GM23338 (cell line): ENCODE measurements around the gene UNC13D. TPM values are rescaled to one million over a fixed set of nuclear protein-coding genes. Genes with fewer than 3 reads are reported as not detected.

Source experiments
- ATAC-seq: fragments of 200-7000 bp; cut with Tn5 transposase; 3 replicates; pipeline ENCODE4 v1.9.1; 2020
- DNase-seq: peaks from one replicate; pipeline ENCODE4 v3.0.0-alpha.2; 2015; ENCODE audit warnings: low spot score
- H2AFZ ChIP-seq: fragments of 200-600 bp; sonication (generic); 2 replicates; pipeline ENCODE4 v1.8.0; 2016; ENCODE audit warnings: antibody characterized with exemption, mild to moderate bottlenecking, moderate library complexity
- H3F3A ChIP-seq: fragments of 200-600 bp; sonication (generic); replicated peaks from 2 replicates; pipeline ENCODE4 v1.8.0; 2017; ENCODE audit warnings: antibody characterized with exemption, mixed run types, low read depth
- H3K27ac ChIP-seq: fragments of 200-600 bp; sonication (generic); 2 replicates; pipeline ENCODE4 v1.6.1; 2016; ENCODE audit warnings: low read depth
- H3K27me3 ChIP-seq: fragments of 200-600 bp; sonication (generic); 2 replicates; pipeline ENCODE4 v1.8.0; 2016; ENCODE audit warnings: mild to moderate bottlenecking, mixed run types, moderate library complexity; ENCODE audit not compliant: insufficient read depth
- H3K36me3 ChIP-seq: fragments of 200-600 bp; sonication (generic); 2 replicates; pipeline ENCODE4 v1.8.0; 2016; ENCODE audit warnings: mild to moderate bottlenecking; ENCODE audit not compliant: insufficient read depth
- H3K4me1 ChIP-seq: fragments of 200-600 bp; sonication (generic); 2 replicates; pipeline ENCODE4 v1.8.0; 2016; ENCODE audit warnings: mild to moderate bottlenecking, moderate library complexity; ENCODE audit not compliant: insufficient read depth
- H3K4me2 ChIP-seq: fragments of 200-600 bp; sonication (generic); 2 replicates; pipeline ENCODE4 v1.7.1; 2017; ENCODE audit warnings: mixed run types
- H3K4me3 ChIP-seq: fragments of 200-600 bp; sonication (generic); 2 replicates; pipeline ENCODE4 v1.6.1; 2016; ENCODE audit warnings: mixed run types
- H3K79me2 ChIP-seq: fragments of 200-600 bp; sonication (generic); replicated peaks from 2 replicates; pipeline ENCODE4 v1.8.0; 2017; ENCODE audit warnings: mild to moderate bottlenecking; ENCODE audit not compliant: insufficient read depth
- H3K9me2 ChIP-seq: fragments of 200-600 bp; sonication (generic); 2 replicates; pipeline ENCODE4 v1.8.0; 2017; ENCODE audit not compliant: insufficient read depth
- H4K20me1 ChIP-seq: fragments of 200-600 bp; sonication (generic); replicated peaks from 2 replicates; pipeline ENCODE4 v1.8.0; 2017; ENCODE audit warnings: mild to moderate bottlenecking; ENCODE audit not compliant: insufficient read depth
- H3K27ac Mint-ChIP-seq: 2 replicates; pipeline ENCODE4 v1.8.0; 2020; ENCODE audit warnings: inconsistent platforms, mild to moderate bottlenecking, moderate library complexity, mixed read lengths
- H3K27me3 Mint-ChIP-seq: 3 replicates; pipeline ENCODE4 v1.8.0; 2022; ENCODE audit warnings: low read depth, mild to moderate bottlenecking, moderate library complexity, mixed read lengths, inconsistent platforms; ENCODE audit not compliant: insufficient read depth, poor library complexity
- H3K36me3 Mint-ChIP-seq: 3 replicates; pipeline ENCODE4 v1.8.0; 2021; ENCODE audit warnings: low read depth, mild to moderate bottlenecking, inconsistent platforms, moderate library complexity, mixed read lengths
- H3K4me1 Mint-ChIP-seq: 3 replicates; pipeline ENCODE4 v1.8.0; 2020; ENCODE audit warnings: mild to moderate bottlenecking, inconsistent platforms, mixed read lengths
- H3K4me3 Mint-ChIP-seq: 3 replicates; pipeline ENCODE4 v1.8.0; 2021; ENCODE audit warnings: moderate library complexity, mild to moderate bottlenecking, inconsistent platforms, mixed read lengths
- H3K9me3 Mint-ChIP-seq: 3 replicates; pipeline ENCODE4 v1.8.0; 2020; ENCODE audit warnings: moderate library complexity, mild to moderate bottlenecking, inconsistent platforms, mixed read lengths
- CREB1 ChIP-seq: fragments of 250-450 bp; sonication (Bioruptor Pico); IDR thresholded peaks from 2 replicates; pipeline ENCODE4 v1.5.0; 2020; ENCODE audit warnings: low read depth, mild to moderate bottlenecking, moderate library complexity
- ETS1 ChIP-seq: IDR thresholded peaks from 2 replicates; pipeline ENCODE4 v1.6.1; 2016; ENCODE audit warnings: antibody characterized with exemption
- EZH2 ChIP-seq: fragments of 200-600 bp; sonication (generic); IDR thresholded peaks from one replicate; pipeline ENCODE4 v1.8.0; 2017; ENCODE audit warnings: antibody characterized with exemption, mild to moderate bottlenecking, low read depth; ENCODE audit not compliant: unreplicated experiment
- EZH2phosphoT487 ChIP-seq: fragments of 200-600 bp; sonication (generic); IDR thresholded peaks from one replicate; pipeline ENCODE4 v1.8.1; 2018; ENCODE audit warnings: antibody characterized with exemption; ENCODE audit not compliant: unreplicated experiment
- JUNB ChIP-seq: IDR thresholded peaks from one replicate; pipeline ENCODE4 v1.6.1; 2016; ENCODE audit warnings: antibody characterized with exemption; ENCODE audit not compliant: unreplicated experiment
- NANOG ChIP-seq: IDR thresholded peaks from 2 replicates; pipeline ENCODE4 v1.6.1; 2016; ENCODE audit warnings: antibody characterized with exemption, borderline replicate concordance
- POLR2AphosphoS5 ChIP-seq: IDR thresholded peaks from 2 replicates; pipeline ENCODE4 v1.6.1; 2016; ENCODE audit warnings: antibody characterized with exemption, low read depth
- REST ChIP-seq: IDR thresholded peaks from one replicate; pipeline ENCODE4 v1.6.1; 2018; ENCODE audit warnings: antibody characterized with exemption; ENCODE audit not compliant: unreplicated experiment
- STAT1 ChIP-seq: IDR thresholded peaks from one replicate; pipeline ENCODE4 v1.6.1; 2016; ENCODE audit warnings: antibody characterized with exemption; ENCODE audit not compliant: unreplicated experiment
- ZNF114 ChIP-seq: fragments of 250-450 bp; sonication (Bioruptor Pico); IDR thresholded peaks from 2 replicates; pipeline ENCODE4 v1.5.0; 2020; ENCODE audit warnings: mild to moderate bottlenecking, moderate library complexity
- ZNF331 ChIP-seq: fragments of 250-450 bp; sonication (Bioruptor Pico); IDR thresholded peaks from 2 replicates; pipeline ENCODE4 v1.5.0; 2020; ENCODE audit warnings: low read depth, mild to moderate bottlenecking, moderate library complexity
- ZNF462 ChIP-seq: fragments of 250-450 bp; sonication (Bioruptor Pico); IDR thresholded peaks from 2 replicates; pipeline ENCODE4 v1.5.0; 2020; ENCODE audit warnings: mild to moderate bottlenecking, moderate library complexity
- polyA plus RNA-seq: library from polyadenylated mRNA; unstranded; fragments of >200 nt; fragmentation: Nextera tagmentation; extraction: Ambion mirVana; gene quantifications from 2 replicates; pipeline ENCODE4 v1.2.1, GENCODE V29; 2016
- total RNA-seq: library from RNA; depleted of rRNA; stranded (reverse); fragments of >200 nt; shearing (Covaris generic); gene quantifications from 2 replicates; pipeline ENCODE4 v1.2.3, GENCODE V29; 2014
- TF ChIP-seq, protein P1 (sequence below), 2 experiments: fragments of 200-600 bp in 1 of 2; sonication (generic) in 1 of 2; conservative IDR thresholded peaks; 2 replicates each; pipeline versions ENCODE4 v1.5.1 to v1.6.1; 2016 to 2017; ENCODE audit warnings: antibody characterized with exemption in 2 of 2, low read depth in 2 of 2, mild to moderate bottlenecking in 2 of 2, moderate library complexity in 1 of 2

The UNC13D gene
- total and polyA plus RNA-seq, 2 experiments from 2014 or later: 5.9 to 10.8 TPM

GRCh38 chr17:75873587-75874322, 29.6 kb upstream of the UNC13D start:
- Mint-ChIP-seq H3K36me3 (no peaks in the 10 kb centered on the region; the same call in 2 of the 3 replicates), H3K4me1 (peaks cover 27% of the 10 kb centered on the region), H3K4me3 (no peak overlapping the region), H3K9me3 (no peaks in the 10 kb centered on the region), H3K27me3 (peaks cover 32% of the 10 kb centered on the region), H3K27ac (no peak overlapping the region)
- no peak overlapping the region for H2AFZ ChIP-seq
- H3K27ac ChIP-seq: no peak overlapping the region
- H3F3A ChIP-seq: peaks cover 17% of the 10 kb centered on the region
- ATAC-seq (no peak), DNase-seq (no peak)
- H3K4me2 ChIP-seq: no peak overlapping the region
- no peaks in the 10 kb centered on the region for H3K79me2 ChIP-seq
- no peaks in the 10 kb centered on the region for H3K9me2 ChIP-seq
- H3K27me3 ChIP-seq: peaks cover 27% of the 10 kb centered on the region
- no peaks in the 10 kb centered on the region for H4K20me1 ChIP-seq
- no peak overlapping the region for H3K4me3 ChIP-seq
- peaks cover 16% of the 10 kb centered on the region; the same call in 1 of the 2 replicates for H3K4me1 ChIP-seq
- no peak for TF ChIP-seq JUNB
- TF ChIP-seq REST: no peak
- TF ChIP-seq ZNF114 (CRISPR knock-in tag): no peak
- no peak for TF ChIP-seq ETS1
- TF ChIP-seq CREB1 (CRISPR knock-in tag): no peak
- TF ChIP-seq POLR2AphosphoS5: no peak
- TF ChIP-seq, protein P1, sequence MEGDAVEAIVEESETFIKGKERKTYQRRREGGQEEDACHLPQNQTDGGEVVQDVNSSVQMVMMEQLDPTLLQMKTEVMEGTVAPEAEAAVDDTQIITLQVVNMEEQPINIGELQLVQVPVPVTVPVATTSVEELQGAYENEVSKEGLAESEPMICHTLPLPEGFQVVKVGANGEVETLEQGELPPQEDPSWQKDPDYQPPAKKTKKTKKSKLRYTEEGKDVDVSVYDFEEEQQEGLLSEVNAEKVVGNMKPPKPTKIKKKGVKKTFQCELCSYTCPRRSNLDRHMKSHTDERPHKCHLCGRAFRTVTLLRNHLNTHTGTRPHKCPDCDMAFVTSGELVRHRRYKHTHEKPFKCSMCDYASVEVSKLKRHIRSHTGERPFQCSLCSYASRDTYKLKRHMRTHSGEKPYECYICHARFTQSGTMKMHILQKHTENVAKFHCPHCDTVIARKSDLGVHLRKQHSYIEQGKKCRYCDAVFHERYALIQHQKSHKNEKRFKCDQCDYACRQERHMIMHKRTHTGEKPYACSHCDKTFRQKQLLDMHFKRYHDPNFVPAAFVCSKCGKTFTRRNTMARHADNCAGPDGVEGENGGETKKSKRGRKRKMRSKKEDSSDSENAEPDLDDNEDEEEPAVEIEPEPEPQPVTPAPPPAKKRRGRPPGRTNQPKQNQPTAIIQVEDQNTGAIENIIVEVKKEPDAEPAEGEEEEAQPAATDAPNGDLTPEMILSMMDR (conservative IDR thresholded peaks at IDR 0.05; ENCODE audit: low read depth in 2 of 2): no peak
- no peak for TF ChIP-seq EZH2
- TF ChIP-seq ZNF462: no peak
- no peak for TF ChIP-seq ZNF331 (CRISPR knock-in tag)
- TF ChIP-seq STAT1: no peak
- TF ChIP-seq EZH2phosphoT487: no peak
- no peak for TF ChIP-seq NANOG
- no peaks in the 10 kb centered on the region for H3K36me3 ChIP-seq
